ENCODE results near the gene SPG7. TPM values are rescaled to one million over a fixed set of nuclear protein-coding genes. Genes with fewer than 3 reads are reported as not detected.
A peak's percentile ranks its signal among the peaks of the same experiment; 100 is the strongest.
"Not testable (repeated sequence)": the region's sequence is repeated elsewhere in the genome, so short reads cannot be mapped to it uniquely, and the experiment has no call there.

Gene SPG7
- total and polyA plus RNA-seq, 9 of the 15 experiments (the other 6 are each of a cell fraction or from before 2014, with no cell fraction given): 5.8 to 89.1 (median 49.4) TPM

DNA sequence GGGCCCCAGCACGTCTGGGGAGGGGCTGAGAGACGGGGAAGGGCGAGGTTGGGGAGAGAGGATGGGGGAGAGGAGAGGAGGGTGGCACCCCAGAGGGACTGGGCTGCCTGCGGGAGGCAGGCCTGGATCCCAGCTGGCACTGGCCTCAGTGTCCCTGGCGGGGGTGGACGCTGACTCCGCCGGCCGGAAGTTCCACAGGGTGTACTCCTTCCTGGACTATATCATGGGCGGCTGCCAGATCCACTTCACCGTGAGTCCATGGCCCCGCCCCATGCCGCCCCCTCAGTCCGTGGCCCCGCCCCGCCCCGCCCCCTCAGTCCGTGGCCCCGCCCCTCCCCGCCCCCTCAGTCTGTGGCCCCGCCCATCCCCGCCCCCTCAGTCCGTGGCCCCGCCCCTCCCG lies 78.7 kb downstream of the SPG7 start (continued):
- TF ChIP-seq PHF8 (IDR thresholded peaks at IDR 0.05; ENCODE audit: borderline replicate concordance, low read length) (no peak), PHF20 (IDR thresholded peaks at IDR 0.05; ENCODE audit: partially characterized antibody) (peak; percentile 64), CBX3 (IDR thresholded peaks at IDR 0.05; ENCODE audit: borderline replicate concordance in 1 of 2, low read length in 2 of 2) (peak in 1 of 2 experiments; percentile 49; a peak in 2 of 3 replicates), POLR2AphosphoS5 (IDR thresholded peaks at IDR 0.05; ENCODE audit: control insufficient read depth, insufficient read depth, low read depth, low read length) (no peak), NR2F6 (CRISPR knock-in tag; IDR thresholded peaks at IDR 0.05) (no peak), ZNF146 (CRISPR knock-in tag; IDR thresholded peaks at IDR 0.05; ENCODE audit: unreplicated experiment) (peak; percentile 9), CC2D1A (IDR thresholded peaks at IDR 0.05) (no peak), PCBP1 (IDR thresholded peaks at IDR 0.05; ENCODE audit: low read depth, low read length, poor library complexity, severe bottlenecking) (peak; percentile 53), U2AF2 (optimal IDR thresholded peaks at IDR 0.05; ENCODE audit: low read depth, low read length) (no peak), NFIC (IDR thresholded peaks at IDR 0.05) (peak; percentile 46), FIP1L1 (IDR thresholded peaks at IDR 0.05; ENCODE audit: low read depth, low read length, poor library complexity, severe bottlenecking) (no peak), ZBTB11 (CRISPR knock-in tag; IDR thresholded peaks at IDR 0.05) (no peak)
- TF ChIP-seq, protein P1, sequence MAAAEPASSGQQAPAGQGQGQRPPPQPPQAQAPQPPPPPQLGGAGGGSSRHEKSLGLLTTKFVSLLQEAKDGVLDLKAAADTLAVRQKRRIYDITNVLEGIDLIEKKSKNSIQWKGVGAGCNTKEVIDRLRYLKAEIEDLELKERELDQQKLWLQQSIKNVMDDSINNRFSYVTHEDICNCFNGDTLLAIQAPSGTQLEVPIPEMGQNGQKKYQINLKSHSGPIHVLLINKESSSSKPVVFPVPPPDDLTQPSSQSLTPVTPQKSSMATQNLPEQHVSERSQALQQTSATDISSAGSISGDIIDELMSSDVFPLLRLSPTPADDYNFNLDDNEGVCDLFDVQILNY (CRISPR knock-in tag; IDR thresholded peaks at IDR 0.05): no peak
- TF ChIP-seq, protein P2, sequence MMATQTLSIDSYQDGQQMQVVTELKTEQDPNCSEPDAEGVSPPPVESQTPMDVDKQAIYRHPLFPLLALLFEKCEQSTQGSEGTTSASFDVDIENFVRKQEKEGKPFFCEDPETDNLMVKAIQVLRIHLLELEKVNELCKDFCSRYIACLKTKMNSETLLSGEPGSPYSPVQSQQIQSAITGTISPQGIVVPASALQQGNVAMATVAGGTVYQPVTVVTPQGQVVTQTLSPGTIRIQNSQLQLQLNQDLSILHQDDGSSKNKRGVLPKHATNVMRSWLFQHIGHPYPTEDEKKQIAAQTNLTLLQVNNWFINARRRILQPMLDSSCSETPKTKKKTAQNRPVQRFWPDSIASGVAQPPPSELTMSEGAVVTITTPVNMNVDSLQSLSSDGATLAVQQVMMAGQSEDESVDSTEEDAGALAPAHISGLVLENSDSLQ (IDR thresholded peaks at IDR 0.05): no peak; the same call in 1 of the 2 replicates

DNA sequence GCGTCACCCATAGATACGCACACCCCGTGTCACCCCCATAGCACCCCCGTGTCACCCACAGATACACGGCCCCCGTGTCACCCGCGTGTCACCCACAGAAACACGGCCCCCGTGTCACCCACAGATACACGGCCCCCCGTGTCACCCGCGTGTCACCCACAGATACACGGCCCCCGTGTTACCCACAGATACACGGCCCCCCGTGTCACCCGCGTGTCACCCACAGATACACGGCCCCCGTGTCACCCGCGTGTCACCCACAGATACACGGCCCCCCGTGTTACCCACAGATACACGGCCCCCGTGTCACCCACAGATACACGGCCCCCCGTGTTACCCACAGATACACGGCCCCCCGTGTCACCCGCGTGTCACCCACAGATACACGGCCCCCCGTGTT lies 79.5 kb downstream of the SPG7 start:
- CTCF ChIA-PET (ENCODE audit: low intra/inter-chr PET ratio); H3K27ac ChIP-seq (ENCODE audit: extremely low read depth, low read depth, low read length); H3K9ac ChIP-seq (ENCODE audit: insufficient read depth in 1 of 2, low read depth in 2 of 2, low read length in 2 of 2); H3K4me2 ChIP-seq (ENCODE audit: insufficient read depth, low read length); BruUV-seq (replicated peaks); ATAC-seq; intact Hi-C loops (cut with micrococcal nuclease); H3K4me3 ChIP-seq; H3K27me3 ChIP-seq (ENCODE audit: control insufficient read depth in 2 of 2, insufficient read depth in 2 of 2, low read length in 2 of 2); H2AFZ ChIP-seq (ENCODE audit: low read depth, low read length); H3K9me1 ChIP-seq (ENCODE audit: control insufficient read depth, insufficient read depth, low read length); in situ Hi-C loops (cut with MboI); FAIRE-seq; DNase-seq (ENCODE audit: extremely low read depth in 1 of 4, low spot score in 3 of 4); H4K20me1 ChIP-seq (replicated peaks; ENCODE audit: control insufficient read depth, insufficient read depth, low read length); POLR2A ChIA-PET; H3K79me2 ChIP-seq (ENCODE audit: control insufficient read depth, insufficient read depth, low read length): not testable (repeated sequence)
- Histone ChIP-seq H3K4me1 (replicated peaks in 1 of 2; ENCODE audit: control insufficient read depth in 2 of 2, insufficient read depth in 2 of 2, low read length in 2 of 2) (peaks cover 0 to 58% of the 10 kb centered on the region in 2 experiments; a peak in 2 of 5 replicates), H3K9me3 (replicated peaks; ENCODE audit: control insufficient read depth, insufficient read depth, low read depth, low read length) (peaks cover 17% of the 10 kb centered on the region), H3K36me3 (ENCODE audit: control insufficient read depth, insufficient read depth, low read length) (peaks cover 77% of the 10 kb centered on the region; the same call in 2 of the 3 replicates)
- no CpG with 5 or more reads among the region's 36 CpGs for WGBS (ENCODE audit: insufficient coverage, low coverage, missing lambda C conversion rate)
